HepG2 (cell line): ENCODE measurements around the gene ZFR2. TPM values are rescaled to one million over a fixed set of nuclear protein-coding genes. Genes with fewer than 3 reads are reported as not detected.

Experiments
- DBP ChIP-seq: sonication (generic); formaldehyde crosslinking; IDR thresholded peaks from 2 replicates; pipeline ENCODE4 v1.4.0; 2020; ENCODE audit warnings: missing genetic modification reagents; ENCODE audit errors: not compliant biosample characterization
- KLF11 ChIP-seq: IDR thresholded peaks from 2 replicates; pipeline ENCODE4 v1.6.1; 2016; ENCODE audit warnings: missing compliant biosample characterization
- MED8 ChIP-seq: sonication (generic); formaldehyde crosslinking; IDR thresholded peaks from 2 replicates; pipeline ENCODE4 v1.8.1; 2023; ENCODE audit warnings: mild to moderate bottlenecking, missing genetic modification reagents; ENCODE audit not compliant: insufficient replicate concordance
- RAD51 ChIP-seq: fragments of 450-650 bp; IDR thresholded peaks from 2 replicates; pipeline ENCODE4 v1.6.1; 2016; ENCODE audit warnings: borderline replicate concordance
- SMARCC2 ChIP-seq: fragments of 450-650 bp; IDR thresholded peaks from 2 replicates; pipeline ENCODE4 v1.6.1; 2017; ENCODE audit warnings: antibody characterized with exemption, mild to moderate bottlenecking
- ZBTB20 ChIP-seq: sonication (generic); formaldehyde crosslinking; IDR thresholded peaks from 2 replicates; pipeline ENCODE4 v1.8.1; 2023; ENCODE audit warnings: missing genetic modification reagents, low read depth, mild to moderate bottlenecking, borderline replicate concordance
- ZNF136 ChIP-seq: sonication (generic); formaldehyde crosslinking; IDR thresholded peaks from 2 replicates; pipeline ENCODE4 v1.8.1; 2022; ENCODE audit warnings: low read depth, mild to moderate bottlenecking, moderate library complexity, missing genetic modification reagents
- ZNF205 ChIP-seq: IDR thresholded peaks from 2 replicates; pipeline ENCODE4 v1.6.1; 2018; ENCODE audit warnings: missing biosample characterization, missing genetic modification reagents
- ZNF275 ChIP-seq: sonication (generic); formaldehyde crosslinking; IDR thresholded peaks from 2 replicates; pipeline ENCODE4 v1.8.0; 2022; ENCODE audit warnings: missing genetic modification reagents, mild to moderate bottlenecking, inconsistent platforms, borderline replicate concordance
- ZNF350 ChIP-seq: sonication (generic); formaldehyde crosslinking; IDR thresholded peaks from 2 replicates; pipeline ENCODE4 v1.4.0; 2020; ENCODE audit warnings: mild to moderate bottlenecking, low read depth, missing genetic modification reagents, borderline replicate concordance
- ZNF446 ChIP-seq: sonication (generic); formaldehyde crosslinking; IDR thresholded peaks from 2 replicates; pipeline ENCODE4 v1.5.0; 2020; ENCODE audit warnings: mild to moderate bottlenecking, missing genetic modification reagents
- ZNF543 ChIP-seq: sonication (generic); formaldehyde crosslinking; IDR thresholded peaks from 2 replicates; pipeline ENCODE4 v1.4.0; 2020; ENCODE audit warnings: mild to moderate bottlenecking, missing genetic modification reagents
- ZNF552 ChIP-seq: sonication (generic); formaldehyde crosslinking; IDR thresholded peaks from 2 replicates; pipeline ENCODE4 v1.9.0; 2022; ENCODE audit warnings: missing genetic modification reagents, mild to moderate bottlenecking, borderline replicate concordance
- ZNF704 ChIP-seq: sonication (generic); formaldehyde crosslinking; IDR thresholded peaks from 2 replicates; pipeline ENCODE4 v1.8.1; 2023; ENCODE audit warnings: mild to moderate bottlenecking, inconsistent platforms, moderate library complexity, missing genetic modification reagents, borderline replicate concordance
- ZNF720 ChIP-seq: sonication (generic); formaldehyde crosslinking; IDR thresholded peaks from 2 replicates; pipeline ENCODE4 v1.4.0; 2020; ENCODE audit warnings: missing genetic modification reagents
- ZNF746 ChIP-seq: sonication (generic); formaldehyde crosslinking; IDR thresholded peaks from 2 replicates; pipeline ENCODE4 v1.8.0; 2022; ENCODE audit warnings: mild to moderate bottlenecking, missing genetic modification reagents
- ZNF749 ChIP-seq: sonication (generic); formaldehyde crosslinking; IDR thresholded peaks from 2 replicates; pipeline ENCODE4 v1.8.0; 2022; ENCODE audit warnings: mild to moderate bottlenecking, missing genetic modification reagents, moderate library complexity, borderline replicate concordance
- ZSCAN25 ChIP-seq: sonication (generic); formaldehyde crosslinking; IDR thresholded peaks from 2 replicates; pipeline ENCODE4 v1.8.0; 2022; ENCODE audit warnings: mild to moderate bottlenecking, missing genetic modification reagents
- polyA plus RNA-seq, 8 experiments: library from polyadenylated mRNA; depleted of rRNA in 3 of 8; stranded (reverse) in 7 of 8; unstranded in 1 of 8; fragments of >200 nt; fragmentation: Illumina TruSeq in 4 of 8; extraction: Trizol in 4 of 8; gene quantifications; 2 replicates each; pipeline versions ENCODE4 v1.2.1 to v1.2.3, GENCODE V29; 2011 to 2016; ENCODE audit warnings: low read depth in 4 of 8, missing spikeins in 1 of 8, mixed read lengths in 1 of 8; ENCODE audit not compliant: insufficient read depth in 1 of 8
- total RNA-seq, 5 experiments: library from RNA; depleted of rRNA; stranded (reverse); fragments of >200 nt; fragmentation: Illumina TruSeq; extraction: Trizol; gene quantifications; 2 replicates each; pipeline ENCODE4 v1.2.3, GENCODE V29; 2016; ENCODE audit warnings: low read depth in 1 of 5
- TF ChIP-seq, protein P1 (sequence below): sonication (generic); formaldehyde crosslinking; IDR thresholded peaks from 2 replicates; pipeline ENCODE4 v1.9.0; 2022; ENCODE audit warnings: missing genetic modification reagents, mild to moderate bottlenecking, borderline replicate concordance
- TF ChIP-seq, protein P2 (sequence below): sonication (generic); formaldehyde crosslinking; IDR thresholded peaks from 2 replicates; pipeline ENCODE4 v1.5.0; 2020; ENCODE audit warnings: missing genetic modification reagents

Gene ZFR2
- total and polyA plus RNA-seq, 2 of the 13 experiments (the other 11 are each of a cell fraction or from before 2014, with no cell fraction given) = 0.37 to 0.69 TPM

DNA sequence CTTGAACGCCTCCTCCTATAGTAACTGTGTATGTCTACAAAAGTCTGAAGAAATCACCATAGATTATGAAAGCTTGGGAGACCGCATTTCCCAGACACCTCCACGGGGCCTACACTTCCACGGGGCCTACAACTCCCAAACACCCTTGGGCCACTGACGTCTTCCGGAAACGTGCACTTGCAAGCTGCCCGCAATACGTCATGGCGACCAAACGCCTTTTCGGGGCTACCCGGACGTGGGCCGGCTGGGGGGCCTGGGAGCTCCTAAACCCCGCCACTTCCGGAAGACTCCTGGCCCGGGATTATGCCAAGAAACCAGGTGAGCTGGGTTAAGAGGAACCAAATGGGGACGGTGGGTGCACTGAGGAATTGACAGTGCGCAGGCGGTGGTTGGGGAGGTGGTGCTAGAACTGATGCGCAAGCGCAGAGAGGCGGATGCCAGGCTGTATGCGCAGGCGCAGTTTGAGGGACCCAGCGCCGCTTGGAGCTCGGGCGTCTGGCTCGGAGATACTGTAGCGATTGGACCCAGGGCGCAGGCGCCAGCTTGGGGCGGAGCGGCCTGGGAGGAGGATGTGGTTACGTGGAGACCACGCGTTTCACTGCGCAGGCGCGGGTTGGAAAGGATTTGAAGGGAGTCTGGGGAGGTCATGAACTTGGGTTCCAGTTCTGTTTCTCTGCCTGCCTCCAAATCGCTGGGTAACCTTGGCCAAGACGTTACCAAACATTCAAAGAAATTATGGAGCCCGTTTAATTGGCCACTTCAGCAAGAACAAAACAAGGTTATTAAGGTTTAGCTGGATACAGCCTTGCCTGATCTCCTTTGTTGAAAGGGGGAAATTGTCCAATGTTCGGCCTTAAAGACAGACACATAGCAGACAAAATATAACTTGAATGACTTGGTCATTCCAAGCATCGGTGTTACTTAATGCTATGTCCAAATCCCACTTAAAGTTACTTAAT lies 106.1 kb downstream of the ZFR2 start, which contains the start of gene MRPL54 (continued):
- TF ChIP-seq ZNF552 (no peak), ZNF720 (no peak), ZNF749 (CRISPR knock-in tag) (no peak), ZBTB20 (CRISPR knock-in tag) (peak; percentile 76; the same call in 1 of the 2 replicates), SMARCC2 (no peak), MED8 (CRISPR knock-in tag) (no peak), DBP (CRISPR knock-in tag) (no peak), ZNF275 (CRISPR knock-in tag) (no peak; the same call in 1 of the 2 replicates), ZNF205 (CRISPR knock-in tag) (peak; percentile 13; the same call in 1 of the 2 replicates), KLF11 (CRISPR knock-in tag) (no peak; the same call in 1 of the 2 replicates), ZSCAN25 (CRISPR knock-in tag) (no peak), ZNF350 (peak; percentile 59; the same call in 1 of the 2 replicates), ZNF746 (CRISPR knock-in tag) (no peak), ZNF136 (CRISPR knock-in tag) (0 out of 2 replicates have a peak, but pooled peaks have one; percentile 46), RAD51 (no peak), ZNF446 (no peak), ZNF704 (CRISPR knock-in tag) (no peak), ZNF543 (no peak)
- TF ChIP-seq, protein P1, sequence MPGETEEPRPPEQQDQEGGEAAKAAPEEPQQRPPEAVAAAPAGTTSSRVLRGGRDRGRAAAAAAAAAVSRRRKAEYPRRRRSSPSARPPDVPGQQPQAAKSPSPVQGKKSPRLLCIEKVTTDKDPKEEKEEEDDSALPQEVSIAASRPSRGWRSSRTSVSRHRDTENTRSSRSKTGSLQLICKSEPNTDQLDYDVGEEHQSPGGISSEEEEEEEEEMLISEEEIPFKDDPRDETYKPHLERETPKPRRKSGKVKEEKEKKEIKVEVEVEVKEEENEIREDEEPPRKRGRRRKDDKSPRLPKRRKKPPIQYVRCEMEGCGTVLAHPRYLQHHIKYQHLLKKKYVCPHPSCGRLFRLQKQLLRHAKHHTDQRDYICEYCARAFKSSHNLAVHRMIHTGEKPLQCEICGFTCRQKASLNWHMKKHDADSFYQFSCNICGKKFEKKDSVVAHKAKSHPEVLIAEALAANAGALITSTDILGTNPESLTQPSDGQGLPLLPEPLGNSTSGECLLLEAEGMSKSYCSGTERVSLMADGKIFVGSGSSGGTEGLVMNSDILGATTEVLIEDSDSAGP (CRISPR knock-in tag) = peak; percentile 66; the same call in 1 of the 2 replicates
- TF ChIP-seq, protein P2, sequence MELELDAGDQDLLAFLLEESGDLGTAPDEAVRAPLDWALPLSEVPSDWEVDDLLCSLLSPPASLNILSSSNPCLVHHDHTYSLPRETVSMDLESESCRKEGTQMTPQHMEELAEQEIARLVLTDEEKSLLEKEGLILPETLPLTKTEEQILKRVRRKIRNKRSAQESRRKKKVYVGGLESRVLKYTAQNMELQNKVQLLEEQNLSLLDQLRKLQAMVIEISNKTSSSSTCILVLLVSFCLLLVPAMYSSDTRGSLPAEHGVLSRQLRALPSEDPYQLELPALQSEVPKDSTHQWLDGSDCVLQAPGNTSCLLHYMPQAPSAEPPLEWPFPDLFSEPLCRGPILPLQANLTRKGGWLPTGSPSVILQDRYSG (CRISPR knock-in tag) = no peak
